Fibroblast of mammary gland (primary cell): ENCODE measurements around the gene RNF152.

Experiments used
- DNase-seq: peaks from one replicate; pipeline ENCODE4 v3.0.0-alpha.2; 2010; ENCODE audit warnings: low read depth
- H3K4me3 ChIP-seq: 2 replicates; pipeline ENCODE4 v1.5.1; 2011; ENCODE audit warnings: low read depth, mild to moderate bottlenecking, low read length, moderate library complexity; ENCODE audit not compliant: control insufficient read depth
- CTCF ChIP-seq: conservative IDR thresholded peaks from 2 replicates; pipeline ENCODE4 v1.5.1; 2011; ENCODE audit warnings: low read depth, low read length, inconsistent platforms; ENCODE audit not compliant: control insufficient read depth, insufficient read depth

RNF152 gene

GRCh38 chr18:61869636-61870035 is 23.2 kb downstream of the RNF152 start:
- no peak for DNase-seq
- no peak for TF ChIP-seq CTCF
- H3K4me3 ChIP-seq = no peak overlapping the region

- TF ChIP-seq CTCF = no peak
- no peak for DNase-seq
- H3K4me3 ChIP-seq = no peak overlapping the region
These were observed 27.2 kb downstream of the RNF152 start for GRCh38 chr18:61865466-61866175.

- no peak overlapping the region for H3K4me3 ChIP-seq
- TF ChIP-seq CTCF = no peak
- no peak for DNase-seq
These were observed 31.4 kb downstream of the RNF152 start for GRCh38 chr18:61861372-61861771.

- H3K4me3 ChIP-seq = no peak overlapping the region
- DNase-seq = no peak
- TF ChIP-seq CTCF = no peak
These were observed 32.5 kb downstream of the RNF152 start for GRCh38 chr18:61860302-61860701.

- TF ChIP-seq CTCF = no peak
- no peak for DNase-seq
- H3K4me3 ChIP-seq = no peak overlapping the region
These were observed 33.7 kb downstream of the RNF152 start for GRCh38 chr18:61859113-61859512.

GRCh38 chr18:61856678-61857077 is 36.1 kb downstream of the RNF152 start:
- TF ChIP-seq CTCF = no peak
- no peak overlapping the region for H3K4me3 ChIP-seq
- no peak for DNase-seq
